HS-27A (cell line): ENCODE data around the gene TBX5.

Source experiments
- DNase-seq: peaks from one replicate; pipeline ENCODE4 v3.0.0-alpha.2; 2012; ENCODE audit warnings: low read depth, missing footprints

Gene TBX5

DNA sequence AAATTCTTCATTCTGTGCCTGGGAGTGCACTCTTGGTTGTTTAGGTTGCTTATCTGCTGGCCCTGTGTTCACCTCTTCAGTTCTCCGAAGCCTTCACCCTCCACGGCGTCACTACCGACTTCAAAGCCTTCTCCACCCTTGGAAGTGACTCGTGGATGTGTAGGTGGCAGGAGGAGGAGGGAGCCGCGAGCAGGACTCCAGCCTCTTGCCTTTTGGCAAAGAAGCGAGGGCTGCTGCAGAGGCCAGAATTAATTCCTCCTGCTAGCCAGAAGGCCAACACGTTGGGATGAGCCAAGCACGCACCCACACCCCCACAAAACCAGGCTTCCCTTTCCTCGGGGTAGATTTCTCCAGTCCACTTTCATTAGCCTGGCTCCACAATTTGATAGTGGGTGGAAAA lies 86.5 kb downstream of the TBX5 start:
- no peak for DNase-seq

DNA sequence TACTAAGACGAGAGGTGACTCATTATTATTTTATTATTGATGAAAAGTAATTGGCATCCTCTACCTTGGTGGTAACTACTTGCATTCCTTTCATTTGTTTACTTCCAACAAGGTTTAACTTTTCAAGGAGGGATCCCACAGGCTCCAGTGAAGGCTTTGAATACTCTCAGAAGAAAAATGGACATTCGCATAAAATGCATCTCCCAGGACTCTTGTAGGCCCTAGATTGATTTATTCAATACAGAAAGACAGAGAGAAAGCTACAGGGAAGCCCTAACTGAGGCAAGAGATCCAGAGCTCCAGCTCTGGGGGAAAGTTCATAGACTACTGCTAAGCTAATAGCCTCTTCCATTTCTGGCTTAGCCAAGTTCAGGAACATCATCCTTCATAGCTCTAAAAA lies 87.0 kb downstream of the TBX5 start:
- DNase-seq: no peak

GRCh38 chr12:114316076-114316475 lies 89.9 kb downstream of the TBX5 start:
- DNase-seq: no peak

DNA sequence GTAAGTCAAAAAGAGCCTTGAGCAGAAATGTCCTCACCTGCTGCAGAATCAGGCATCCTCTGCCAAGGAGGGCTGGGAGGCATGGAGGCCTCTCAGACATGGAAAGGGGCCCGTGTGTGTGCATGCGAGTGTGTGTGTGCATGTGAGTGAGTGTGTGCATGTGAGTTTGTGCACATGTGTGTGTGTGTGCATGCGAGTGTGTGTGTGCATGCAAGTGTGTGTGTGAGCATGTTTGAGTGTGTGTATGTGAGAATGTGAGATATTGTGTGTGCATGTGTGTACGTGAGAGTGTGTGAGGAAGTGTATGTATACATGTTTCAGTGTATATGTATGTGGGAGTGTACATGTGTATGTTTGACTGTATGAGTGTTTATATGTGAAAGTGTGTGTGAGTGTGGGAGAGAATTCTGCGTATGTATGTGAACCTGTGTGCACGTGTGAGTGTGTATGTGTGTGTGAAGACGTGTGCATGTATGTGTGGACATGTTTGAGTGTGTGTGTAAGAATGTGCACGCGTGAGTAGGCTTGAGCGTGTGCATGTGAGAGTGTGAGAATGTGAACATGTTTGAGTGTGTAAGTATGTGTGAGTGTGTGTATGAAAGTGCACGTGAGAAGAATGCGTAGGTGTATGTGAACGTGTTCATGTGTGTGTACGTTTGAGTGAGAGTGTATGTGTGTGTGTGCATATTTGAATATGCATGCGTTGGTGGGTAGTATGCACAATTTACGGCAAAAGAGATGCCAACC lies 90.8 kb downstream of the TBX5 start:
- DNase-seq: no peak

DNA sequence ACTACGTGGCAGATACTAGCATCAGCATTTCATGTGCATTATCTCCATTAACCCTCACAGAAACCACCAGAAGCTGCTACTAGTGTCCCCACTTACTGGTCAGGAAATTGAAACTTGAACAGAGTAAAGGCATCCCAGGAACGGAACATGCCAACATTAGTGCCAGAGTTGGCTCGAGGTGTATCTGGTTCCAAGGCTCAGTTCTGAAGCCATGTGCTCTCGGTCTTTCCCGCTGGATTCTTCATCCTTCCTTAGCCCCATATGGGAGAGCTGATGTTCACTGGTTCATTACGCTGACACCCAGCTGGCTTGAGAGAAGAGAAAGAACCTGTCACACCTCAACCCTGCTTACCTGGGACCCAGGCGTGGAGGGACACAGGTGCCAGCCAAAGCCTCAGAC lies 91.5 kb downstream of the TBX5 start:
- DNase-seq: no peak

GRCh38 chr12:114313910-114314309 lies 92.0 kb downstream of the TBX5 start:
- no peak for DNase-seq

DNA sequence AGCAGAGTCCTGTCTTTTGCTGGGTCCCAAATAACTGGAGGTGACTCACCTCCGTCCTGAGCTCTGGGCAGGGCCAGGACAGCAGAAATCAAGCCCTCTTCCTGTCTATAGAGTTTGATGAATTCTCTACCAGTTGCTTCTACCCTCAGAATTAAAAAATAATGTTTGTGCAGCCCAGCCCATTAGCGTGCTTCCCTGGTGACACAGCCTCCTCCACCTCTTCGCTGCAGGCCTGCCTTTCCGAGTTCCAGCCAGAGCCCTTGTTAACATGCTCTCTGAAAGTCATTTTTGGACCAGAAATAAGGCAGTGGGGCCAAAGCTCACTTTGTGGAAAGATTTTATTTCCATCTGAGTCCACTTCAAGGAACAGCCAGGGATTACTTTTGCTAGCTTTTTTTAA lies 94.0 kb downstream of the TBX5 start:
- DNase-seq: no peak

DNA sequence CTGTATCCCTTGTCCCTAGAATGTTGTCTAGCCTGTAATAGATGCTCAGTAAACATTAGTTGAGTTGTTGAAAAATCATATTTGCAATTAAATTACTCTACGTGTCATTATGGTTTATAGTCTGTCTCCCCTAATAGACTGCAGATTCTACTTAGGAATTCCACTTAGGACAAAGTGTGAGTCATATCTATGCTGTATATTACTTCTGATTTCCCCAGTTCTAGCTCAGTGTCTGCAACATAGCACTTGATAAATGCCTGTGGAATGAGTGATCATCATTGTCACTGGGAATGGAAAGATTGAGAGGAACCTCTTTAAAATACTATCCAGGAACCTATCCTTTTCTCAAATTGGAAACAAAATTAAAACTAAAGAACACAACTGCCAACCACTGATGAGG lies 99.3 kb downstream of the TBX5 start:
- no peak for DNase-seq

DNA sequence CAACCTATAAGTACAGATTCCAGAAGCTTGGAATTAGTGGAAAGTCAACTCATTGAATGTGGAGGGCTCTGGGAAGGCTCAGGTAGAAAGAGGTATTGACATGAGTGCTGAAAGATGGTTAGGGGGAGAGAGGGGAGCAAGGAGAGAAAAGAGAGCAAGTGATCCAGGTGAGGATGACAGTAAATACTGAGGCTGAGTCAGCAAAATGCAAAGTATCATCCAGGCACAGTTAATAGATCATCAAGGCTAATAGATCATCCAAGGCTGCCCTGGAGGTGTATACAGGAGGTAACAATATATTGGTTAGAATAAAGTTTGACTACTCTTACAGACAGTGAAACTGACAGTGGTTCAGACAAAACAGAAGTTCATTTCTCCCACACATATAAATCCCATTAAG lies 100.5 kb downstream of the TBX5 start:
- no peak for DNase-seq
